Measurements from ENCODE around the gene KANK4. TPM values are rescaled to one million over a fixed set of nuclear protein-coding genes. Genes with fewer than 3 reads are reported as not detected.

The KANK4 gene
- total and polyA plus RNA-seq, 5 donors from 2014 or later = not detected

DNA sequence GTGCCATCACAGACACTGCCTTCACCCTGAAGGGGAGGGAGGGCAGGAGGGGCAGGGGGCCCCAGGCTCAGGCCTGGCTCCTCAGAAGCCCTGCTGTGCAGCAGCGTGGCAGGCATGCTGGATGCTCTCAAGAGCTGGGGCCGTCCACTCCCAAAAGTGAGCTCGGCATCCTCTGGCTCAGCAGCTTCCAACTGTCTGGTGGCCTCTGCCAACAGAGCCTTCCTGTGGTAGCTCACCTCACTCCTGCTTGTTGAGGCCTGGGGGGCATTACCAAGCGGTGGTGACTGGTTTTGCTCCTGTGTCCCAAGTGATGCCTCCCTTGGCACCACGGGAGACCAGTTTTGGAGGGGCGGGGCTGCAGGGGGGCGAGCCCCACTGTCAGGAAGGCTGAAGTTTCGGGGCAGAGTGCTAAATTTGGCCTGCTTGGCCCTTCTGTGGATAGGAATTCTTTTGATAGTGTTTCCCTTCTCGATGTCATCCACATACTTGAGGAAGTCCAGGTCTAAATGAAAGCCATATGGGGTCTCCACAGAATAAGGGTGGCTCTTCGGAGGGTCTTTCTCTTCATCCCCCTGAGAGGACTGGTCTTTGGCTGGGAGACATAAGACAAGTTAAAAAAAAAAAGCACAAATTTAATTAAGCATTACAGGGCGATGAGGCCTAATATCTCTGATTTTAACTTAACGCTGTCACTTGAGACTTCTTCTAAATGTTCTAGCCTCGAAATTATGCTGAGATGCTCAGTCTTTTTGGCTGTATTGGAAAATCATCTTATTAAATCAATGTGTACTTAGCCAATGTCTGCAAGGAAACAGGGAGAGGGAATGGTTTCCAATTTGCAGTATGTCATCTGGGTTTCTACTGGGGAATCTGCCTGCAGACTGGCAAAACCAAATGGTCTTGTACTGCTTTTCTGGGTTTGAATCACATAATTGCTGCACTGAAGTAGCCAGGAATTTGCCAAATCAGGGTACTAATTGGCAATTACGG is 44.4 kb downstream of the KANK4 start:
- H3K9me3 ChIP-seq (ENCODE audit: control insufficient read depth in 2 of 2, low read length in 2 of 2) = peaks cover 4 to 7% of the 10 kb centered on the region in 2 experiments
- H3K27ac ChIP-seq (ENCODE audit: insufficient read depth, low read length, poor library complexity, severe bottlenecking) = no peak overlapping the region
- H3K4me3 ChIP-seq (ENCODE audit: low read depth, low read length) = no peak overlapping the region
- H3K27me3 ChIP-seq (ENCODE audit: control insufficient read depth, insufficient read depth, low read length) = no peaks in the 10 kb centered on the region
- Mint-ChIP-seq H3K4me3 (no peak overlapping the region), H3K27me3 (peaks cover 4% of the 10 kb centered on the region), H3K36me3 (peaks cover 3% of the 10 kb centered on the region), H3K9me3 (peaks cover 0 to 5% (median 3%) of the 10 kb centered on the region in 7 donors), H3K27ac (peak overlapping the region in 1 of 3 donors; percentile 31), H3K4me1 (peaks cover 12 to 36% (median 15%) of the 10 kb centered on the region in 4 donors)
- no peaks in the 10 kb centered on the region for H3K36me3 ChIP-seq (ENCODE audit: control insufficient read depth, insufficient read depth, low read length)
- H3K4me1 ChIP-seq (ENCODE audit: control insufficient read depth, insufficient read depth, low read length, poor library complexity, severe bottlenecking) = peaks cover 18% of the 10 kb centered on the region
- DNase-seq (no peak), ATAC-seq (ENCODE audit: low read depth in 2 of 2) (no peak)

DNA sequence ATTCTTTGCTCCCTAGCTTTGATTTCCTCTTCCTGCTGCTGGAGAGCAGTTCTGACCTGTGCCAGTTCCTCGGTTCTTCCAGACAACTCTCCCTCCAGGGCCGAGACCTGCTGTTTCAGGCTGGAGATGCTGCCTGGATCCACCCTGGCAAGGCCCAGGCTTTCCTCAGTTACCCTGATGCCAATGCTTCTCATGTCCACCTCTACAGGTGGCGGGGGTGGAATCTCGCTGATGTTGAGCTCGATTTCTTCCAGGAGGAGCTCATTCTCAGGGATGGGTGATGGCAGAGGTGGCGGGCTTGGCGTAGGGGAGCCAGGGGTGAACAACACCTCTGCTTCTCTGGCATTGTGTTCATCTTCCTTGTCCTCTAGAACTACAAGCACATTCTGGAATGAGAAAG is 45.3 kb downstream of the KANK4 start:
- peak overlapping the region in 2 of 3 donors; percentile 68 to 81 for H3K27ac Mint-ChIP-seq
- no peak overlapping the region for H3K4me3 ChIP-seq (ENCODE audit: low read depth, low read length)

GRCh38 chr1:62271948-62272728 is 47.1 kb downstream of the KANK4 start:
- Histone ChIP-seq H3K4me1 (ENCODE audit: control insufficient read depth, insufficient read depth, low read length, poor library complexity, severe bottlenecking) (peaks cover 18% of the 10 kb centered on the region), H3K4me3 (ENCODE audit: low read depth, low read length) (peak overlapping the region; percentile 7), H3K27ac (ENCODE audit: insufficient read depth, low read length, poor library complexity, severe bottlenecking) (peak overlapping the region; percentile 43), H3K9me3 (ENCODE audit: control insufficient read depth in 2 of 2, low read length in 2 of 2) (peaks cover 0 to under 1% of the 10 kb centered on the region in 2 experiments), H3K36me3 (ENCODE audit: control insufficient read depth, insufficient read depth, low read length) (no peaks in the 10 kb centered on the region), H3K27me3 (ENCODE audit: control insufficient read depth, insufficient read depth, low read length) (no peaks in the 10 kb centered on the region)
- Mint-ChIP-seq H3K4me1 (peaks cover 12 to 36% (median 15%) of the 10 kb centered on the region in 4 donors), H3K4me3 (peak overlapping the region in 3 of 4 donors; percentile 5 to 77 (median 52)), H3K27me3 (no peaks in the 10 kb centered on the region), H3K36me3 (peaks cover 3% of the 10 kb centered on the region), H3K9me3 (peaks cover 0 to 4% (median 0%) of the 10 kb centered on the region in 7 donors), H3K27ac (peak overlapping the region; percentile 81 to 96 (median 94))
- peak; percentile 88 for ATAC-seq (ENCODE audit: low read depth in 2 of 2)
- DNase-seq = peak; percentile 3 to 89 (median 69)

More for the DNA sequence above, 45.3 kb downstream of the KANK4 start:
- no peaks in the 10 kb centered on the region for H3K27me3 Mint-ChIP-seq
- Histone ChIP-seq H3K4me1 (ENCODE audit: control insufficient read depth, insufficient read depth, low read length, poor library complexity, severe bottlenecking) (peaks cover 18% of the 10 kb centered on the region), H3K36me3 (ENCODE audit: control insufficient read depth, insufficient read depth, low read length) (no peaks in the 10 kb centered on the region), H3K27me3 (ENCODE audit: control insufficient read depth, insufficient read depth, low read length) (no peaks in the 10 kb centered on the region), H3K9me3 (ENCODE audit: control insufficient read depth in 2 of 2, low read length in 2 of 2) (peaks cover 4 to 7% of the 10 kb centered on the region in 2 experiments), H3K27ac (ENCODE audit: insufficient read depth, low read length, poor library complexity, severe bottlenecking) (no peak overlapping the region)
- H3K9me3 Mint-ChIP-seq = peaks cover 0 to 5% (median 3%) of the 10 kb centered on the region in 7 donors
- peak overlapping the region in 1 of 4 donors; percentile 49 for H3K4me3 Mint-ChIP-seq
- ATAC-seq (ENCODE audit: low read depth in 2 of 2) (no peak), DNase-seq (no peak)
- peaks cover 12 to 36% (median 15%) of the 10 kb centered on the region in 4 donors for H3K4me1 Mint-ChIP-seq
- H3K36me3 Mint-ChIP-seq = peaks cover 3% of the 10 kb centered on the region

DNA sequence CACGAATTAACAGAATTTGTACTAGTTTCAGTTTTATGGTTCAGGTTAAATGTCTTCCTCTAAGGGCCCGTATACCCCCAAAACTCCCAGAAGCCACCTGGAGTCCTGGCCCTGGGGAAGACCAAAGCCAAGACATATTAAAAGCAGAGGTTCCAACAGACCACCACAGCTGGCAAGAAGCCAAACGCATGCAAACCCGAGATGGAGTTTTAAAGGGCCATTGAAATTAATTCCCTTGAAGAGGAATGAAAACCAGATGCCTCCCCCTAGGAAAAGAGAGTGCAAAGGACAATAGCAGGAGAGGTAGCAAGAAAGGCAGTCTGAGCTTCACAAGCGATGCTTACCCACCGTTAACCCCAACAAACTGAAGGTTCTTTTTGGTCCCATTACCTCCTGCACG is 48.1 kb downstream of the KANK4 start:
- no peaks in the 10 kb centered on the region for H3K27me3 Mint-ChIP-seq
- H3K9me3 ChIP-seq (ENCODE audit: control insufficient read depth in 2 of 2, low read length in 2 of 2) = no peaks in the 10 kb centered on the region
- DNase-seq = no peak
- H3K27me3 ChIP-seq (ENCODE audit: control insufficient read depth, insufficient read depth, low read length) = no peaks in the 10 kb centered on the region
- H3K27ac Mint-ChIP-seq = peak overlapping the region; percentile 48 to 81 (median 68)
- H3K9me3 Mint-ChIP-seq = peaks cover 0 to 4% (median 0%) of the 10 kb centered on the region in 7 donors
- no peak overlapping the region for H3K4me3 Mint-ChIP-seq
- H3K4me3 ChIP-seq (ENCODE audit: low read depth, low read length) = no peak overlapping the region
- no peaks in the 10 kb centered on the region for H3K36me3 ChIP-seq (ENCODE audit: control insufficient read depth, insufficient read depth, low read length)
- no peak for ATAC-seq (ENCODE audit: low read depth in 2 of 2)
- peaks cover 3% of the 10 kb centered on the region for H3K36me3 Mint-ChIP-seq
- peaks cover 12 to 36% (median 15%) of the 10 kb centered on the region in 4 donors for H3K4me1 Mint-ChIP-seq
- peak overlapping the region; percentile 30 for H3K27ac ChIP-seq (ENCODE audit: insufficient read depth, low read length, poor library complexity, severe bottlenecking)
- peaks cover 18% of the 10 kb centered on the region for H3K4me1 ChIP-seq (ENCODE audit: control insufficient read depth, insufficient read depth, low read length, poor library complexity, severe bottlenecking)

DNA sequence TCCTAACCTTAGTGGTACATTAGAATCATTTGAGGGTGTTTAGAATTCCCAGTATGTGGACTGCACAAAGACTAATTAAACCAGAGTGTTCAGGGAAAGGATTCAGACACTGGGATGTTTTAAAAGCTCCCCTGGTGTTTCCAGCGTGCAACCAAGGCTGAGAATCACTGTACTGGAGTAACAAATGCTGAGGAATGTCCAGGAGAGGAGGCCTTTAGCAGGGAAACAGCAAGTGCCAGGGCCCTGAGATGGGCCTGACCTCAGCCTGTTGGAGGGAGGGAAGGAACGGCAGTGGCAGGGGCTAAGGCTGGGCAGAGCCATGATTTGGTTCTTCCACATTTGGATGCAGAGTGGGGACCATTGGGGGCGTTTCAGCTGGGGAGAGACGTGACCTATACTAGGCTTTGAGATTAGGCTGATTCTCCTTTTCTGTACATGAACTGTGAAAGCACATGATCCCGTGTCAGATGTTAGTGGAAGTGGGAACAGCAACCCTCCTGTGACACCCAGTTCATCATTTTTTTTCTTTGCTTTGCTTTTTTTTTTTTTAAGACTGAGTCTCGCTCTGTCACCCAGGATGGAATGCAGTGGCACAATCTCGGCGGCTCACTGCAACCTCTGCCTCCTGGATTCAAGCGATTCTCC is 49.3 kb downstream of the KANK4 start:
- Histone ChIP-seq H3K4me1 (ENCODE audit: control insufficient read depth, insufficient read depth, low read length, poor library complexity, severe bottlenecking) (peaks cover 18% of the 10 kb centered on the region), H3K27me3 (ENCODE audit: control insufficient read depth, insufficient read depth, low read length) (no peaks in the 10 kb centered on the region), H3K27ac (ENCODE audit: insufficient read depth, low read length, poor library complexity, severe bottlenecking) (no peak overlapping the region), H3K36me3 (ENCODE audit: control insufficient read depth, insufficient read depth, low read length) (no peaks in the 10 kb centered on the region), H3K4me3 (ENCODE audit: low read depth, low read length) (no peak overlapping the region), H3K9me3 (ENCODE audit: control insufficient read depth in 2 of 2, low read length in 2 of 2) (no peaks in the 10 kb centered on the region)
- no peaks in the 10 kb centered on the region for H3K27me3 Mint-ChIP-seq
- peaks cover 3% of the 10 kb centered on the region for H3K36me3 Mint-ChIP-seq
- ATAC-seq (ENCODE audit: low read depth in 2 of 2) = no peak
- peaks cover 12 to 33% (median 15%) of the 10 kb centered on the region in 4 donors for H3K4me1 Mint-ChIP-seq
- no peak overlapping the region for H3K4me3 Mint-ChIP-seq
- peaks cover 0 to 4% (median 0%) of the 10 kb centered on the region in 7 donors for H3K9me3 Mint-ChIP-seq
- DNase-seq = no peak
- peak overlapping the region in 1 of 3 donors; percentile 7 for H3K27ac Mint-ChIP-seq

DNA sequence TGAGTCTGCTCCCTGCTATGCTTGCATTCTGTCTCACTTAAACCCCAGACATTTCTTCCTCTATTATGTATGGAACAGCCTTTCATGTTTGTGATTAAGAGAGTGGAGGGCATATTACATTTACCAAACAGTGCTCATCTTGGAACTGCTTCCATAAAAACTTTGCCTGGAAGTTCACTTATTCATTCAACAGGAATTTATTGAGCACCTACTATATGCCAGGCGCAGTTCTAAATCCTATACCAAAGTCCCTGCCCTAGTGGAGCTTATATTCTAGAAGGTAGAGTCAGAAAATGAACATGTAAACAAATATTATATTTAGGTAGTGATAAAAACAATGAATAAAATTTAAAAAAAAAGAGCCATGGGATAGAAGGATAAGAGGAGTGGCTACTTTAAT is 49.8 kb downstream of the KANK4 start:
- Histone ChIP-seq H3K4me1 (ENCODE audit: control insufficient read depth, insufficient read depth, low read length, poor library complexity, severe bottlenecking) (peaks cover 18% of the 10 kb centered on the region), H3K36me3 (ENCODE audit: control insufficient read depth, insufficient read depth, low read length) (no peaks in the 10 kb centered on the region), H3K27ac (ENCODE audit: insufficient read depth, low read length, poor library complexity, severe bottlenecking) (no peak overlapping the region), H3K4me3 (ENCODE audit: low read depth, low read length) (no peak overlapping the region), H3K9me3 (ENCODE audit: control insufficient read depth in 2 of 2, low read length in 2 of 2) (no peaks in the 10 kb centered on the region), H3K27me3 (ENCODE audit: control insufficient read depth, insufficient read depth, low read length) (no peaks in the 10 kb centered on the region)
- no peak for ATAC-seq (ENCODE audit: low read depth in 2 of 2)
- DNase-seq = no peak
- Mint-ChIP-seq H3K4me3 (no peak overlapping the region), H3K27me3 (no peaks in the 10 kb centered on the region), H3K4me1 (peaks cover 12 to 33% (median 15%) of the 10 kb centered on the region in 4 donors), H3K36me3 (peaks cover 3% of the 10 kb centered on the region), H3K9me3 (peaks cover 0 to 4% (median 0%) of the 10 kb centered on the region in 7 donors), H3K27ac (peak overlapping the region in 2 of 3 donors; percentile 7 to 55)

DNA sequence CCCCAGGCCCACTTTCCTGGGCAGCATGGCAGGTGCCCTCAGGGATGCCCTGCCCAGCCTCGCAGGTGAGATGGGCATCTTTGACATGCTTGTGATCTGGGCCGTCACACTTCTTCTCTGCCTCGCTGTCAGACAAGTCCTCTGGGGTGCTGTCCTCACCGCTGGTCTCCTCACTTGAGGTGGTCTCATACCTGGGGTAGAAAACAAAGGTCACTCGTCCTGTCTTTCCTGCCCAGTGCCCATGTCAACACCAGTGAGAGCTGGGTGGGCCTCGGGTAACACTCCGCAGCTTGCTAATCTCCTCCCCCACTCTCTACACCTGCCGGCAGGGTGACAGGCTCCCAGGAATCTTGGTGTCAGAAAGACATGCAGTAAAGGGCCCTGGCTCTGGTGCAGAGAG is 50.9 kb downstream of the KANK4 start:
- Histone ChIP-seq H3K36me3 (ENCODE audit: control insufficient read depth, insufficient read depth, low read length) (no peaks in the 10 kb centered on the region), H3K9me3 (ENCODE audit: control insufficient read depth in 2 of 2, low read length in 2 of 2) (no peaks in the 10 kb centered on the region), H3K27me3 (ENCODE audit: control insufficient read depth, insufficient read depth, low read length) (no peaks in the 10 kb centered on the region), H3K4me3 (ENCODE audit: low read depth, low read length) (no peak overlapping the region), H3K4me1 (ENCODE audit: control insufficient read depth, insufficient read depth, low read length, poor library complexity, severe bottlenecking) (peaks cover 18% of the 10 kb centered on the region), H3K27ac (ENCODE audit: insufficient read depth, low read length, poor library complexity, severe bottlenecking) (no peak overlapping the region)
- peaks cover 0 to 4% (median 0%) of the 10 kb centered on the region in 7 donors for H3K9me3 Mint-ChIP-seq
- H3K4me1 Mint-ChIP-seq = peaks cover 11 to 25% (median 13%) of the 10 kb centered on the region in 4 donors
- peaks cover 4% of the 10 kb centered on the region for H3K27me3 Mint-ChIP-seq
- ATAC-seq (ENCODE audit: low read depth in 2 of 2) = no peak
- peaks cover 3% of the 10 kb centered on the region for H3K36me3 Mint-ChIP-seq
- H3K27ac Mint-ChIP-seq = no peak overlapping the region
- DNase-seq = no peak
- H3K4me3 Mint-ChIP-seq = no peak overlapping the region
